A549 (cell line): Measurements from ENCODE around the gene PPP1R8. TPM values are rescaled to one million over a fixed set of nuclear protein-coding genes. Genes with fewer than 3 reads are reported as not detected.

Experiments
- ATAC-seq, 2 experiments: fragments of 200-7000 bp in 1 of 2; fragments of >200 bp in 1 of 2; cut with Nextera tagmentation in 1 of 2; cut with Tn5 transposase in 1 of 2; 3 replicates each; pipeline versions ENCODE4 v1.8.0 to v1.9.1; 2018 to 2020; ENCODE audit warnings: mild to moderate bottlenecking in 1 of 2, moderate library complexity in 1 of 2
- CTCF ChIA-PET: fragments of 300-600 bp; sonication (Branson Sonifier 250); formaldehyde crosslinking; extraction: SDS; loops from one replicate; lab custom pipeline; 2021; ENCODE audit warnings: antibody characterized with exemption, inconsistent platforms; lab: Yijun Ruan, JAX
- POLR2A ChIA-PET: fragments of 350-600 bp; formaldehyde crosslinking; extraction: SDS; loops from one replicate; lab custom pipeline; 2021; ENCODE audit warnings: antibody characterized with exemption, inconsistent platforms; lab: Yijun Ruan, JAX
- DNase-seq, 2 experiments: peaks; one replicate each; pipeline versions ENCODE4 v3.0.0 to v3.0.0-alpha.2; 2011 to 2016; ENCODE audit warnings: low read depth in 1 of 2, low spot score in 1 of 2
- FAIRE-seq: peaks from 2 replicates; lab custom pipeline; 2011; peaks lifted over from hg19 to GRCh38; lab: Jason Lieb, UNC
- H3K27ac ChIP-seq, 2 experiments: fragments of >200 bp; sonication (Bioruptor Twin); formaldehyde crosslinking; 3 replicates each; pipeline ENCODE4 v1.5.1; 2016 to 2017
- H3K4me1 ChIP-seq: fragments of >200 bp; sonication (Bioruptor Twin); formaldehyde crosslinking; 3 replicates; pipeline ENCODE4 v1.6.1; 2016
- H3K4me2 ChIP-seq: fragments of >200 bp; sonication (Bioruptor Twin); formaldehyde crosslinking; 3 replicates; pipeline ENCODE4 v1.6.1; 2016
- H3K4me3 ChIP-seq: fragments of >200 bp; sonication (Bioruptor Twin); formaldehyde crosslinking; 3 replicates; pipeline ENCODE4 v1.5.1; 2016
- H3K9me3 ChIP-seq: fragments of >200 bp; sonication (Bioruptor Twin); formaldehyde crosslinking; 3 replicates; pipeline ENCODE4 v1.6.1; 2016
- CBX8 ChIP-seq: fragments of 200-600 bp; sonication (generic); IDR thresholded peaks from 2 replicates; pipeline ENCODE4 v1.6.1; 2016
- CHD2 ChIP-seq: fragments of 150-350 bp; IDR thresholded peaks from 2 replicates; pipeline ENCODE4 v1.6.1; 2014; ENCODE audit warnings: low read length; ENCODE audit not compliant: partially characterized antibody
- EHF ChIP-seq: fragments of 250-450 bp; sonication (Bioruptor Pico); IDR thresholded peaks from 2 replicates; pipeline ENCODE4 v1.5.0; 2020; ENCODE audit warnings: mild to moderate bottlenecking
- FOXS1 ChIP-seq: fragments of 250-450 bp; sonication (Bioruptor Pico); IDR thresholded peaks from 2 replicates; pipeline ENCODE4 v1.5.0; 2020; ENCODE audit warnings: mild to moderate bottlenecking, moderate library complexity
- GATA3 ChIP-seq: IDR thresholded peaks from 2 replicates; pipeline ENCODE4 v1.6.1; 2012; ENCODE audit warnings: borderline replicate concordance
- HOXB5 ChIP-seq: fragments of 250-450 bp; sonication (Bioruptor Pico); IDR thresholded peaks from 2 replicates; pipeline ENCODE4 v1.5.0; 2020; ENCODE audit warnings: mild to moderate bottlenecking, moderate library complexity
- KDM1A ChIP-seq: fragments of 200-600 bp; sonication (generic); IDR thresholded peaks from 2 replicates; pipeline ENCODE4 v1.6.1; 2016; ENCODE audit warnings: low read depth, mild to moderate bottlenecking
- RARB ChIP-seq: fragments of 250-450 bp; sonication (Bioruptor Pico); IDR thresholded peaks from 2 replicates; pipeline ENCODE4 v1.8.0; 2021; ENCODE audit warnings: mild to moderate bottlenecking, moderate library complexity
- SMC3 ChIP-seq: fragments of >200 bp; sonication (Bioruptor Twin); formaldehyde crosslinking; IDR thresholded peaks from 3 replicates; pipeline ENCODE4 v1.6.1; 2018; ENCODE audit warnings: inconsistent platforms
- SREBF2 ChIP-seq: fragments of 450-650 bp; IDR thresholded peaks from 2 replicates; pipeline ENCODE4 v1.6.1; 2014; ENCODE audit warnings: mild to moderate bottlenecking, moderate library complexity
- TFCP2L1 ChIP-seq: fragments of 250-450 bp; sonication (Bioruptor Pico); IDR thresholded peaks from 2 replicates; pipeline ENCODE4 v1.5.0; 2021; ENCODE audit warnings: mild to moderate bottlenecking
- ZFP36 ChIP-seq: fragments of 450-650 bp; IDR thresholded peaks from 2 replicates; pipeline ENCODE4 v1.6.1; 2014; ENCODE audit warnings: borderline replicate concordance; ENCODE audit not compliant: partially characterized antibody
- WGBS: methylation state at CpG from one replicate; pipeline ENCODE4 v1.1.6; 2017; ENCODE audit errors: missing lambda C conversion rate; 5-methylcytosine and 5-hydroxymethylcytosine counted together
- polyA plus RNA-seq, 4 experiments: library from polyadenylated mRNA; depleted of rRNA in 3 of 4; stranded (reverse); fragments of >200 nt; fragmentation: RNase III in 1 of 4; extraction: RNeasy Plus Mini Kit Qiagen cat#74134 plus additional on column Dnase treatment in 1 of 4; gene quantifications; 2 replicates in 3 of 4; 3 replicates in 1 of 4; pipeline ENCODE4 v1.2.3, GENCODE V29; 2011 to 2017
- TF ChIP-seq, protein P1 (sequence below): IDR thresholded peaks from 2 replicates; pipeline ENCODE4 v1.6.1; 2012; ENCODE audit warnings: low read depth, borderline replicate concordance
- TF ChIP-seq, protein P2 (sequence below): fragments of 200-600 bp; sonication (generic); IDR thresholded peaks from 2 replicates; pipeline ENCODE4 v1.6.1; 2016; ENCODE audit warnings: antibody characterized with exemption, mild to moderate bottlenecking, moderate library complexity
- TF ChIP-seq, protein P3 (sequence below): fragments of 250-450 bp; sonication (Bioruptor Pico); IDR thresholded peaks from 2 replicates; pipeline ENCODE4 v1.5.0; 2020; ENCODE audit warnings: low read depth, mild to moderate bottlenecking, moderate library complexity
- TF ChIP-seq, protein P4 (sequence below): fragments of 150-350 bp; IDR thresholded peaks from 2 replicates; pipeline ENCODE4 v1.6.1; 2014; ENCODE audit warnings: low read depth, mild to moderate bottlenecking, low read length
- TF ChIP-seq, protein P5 (sequence below): IDR thresholded peaks from 2 replicates; pipeline ENCODE4 v1.6.1; 2012

Gene PPP1R8
- polyA plus RNA-seq, 2 of the 4 experiments (the other 2 are of a cell fraction): 34.0 to 42.0 TPM

DNA sequence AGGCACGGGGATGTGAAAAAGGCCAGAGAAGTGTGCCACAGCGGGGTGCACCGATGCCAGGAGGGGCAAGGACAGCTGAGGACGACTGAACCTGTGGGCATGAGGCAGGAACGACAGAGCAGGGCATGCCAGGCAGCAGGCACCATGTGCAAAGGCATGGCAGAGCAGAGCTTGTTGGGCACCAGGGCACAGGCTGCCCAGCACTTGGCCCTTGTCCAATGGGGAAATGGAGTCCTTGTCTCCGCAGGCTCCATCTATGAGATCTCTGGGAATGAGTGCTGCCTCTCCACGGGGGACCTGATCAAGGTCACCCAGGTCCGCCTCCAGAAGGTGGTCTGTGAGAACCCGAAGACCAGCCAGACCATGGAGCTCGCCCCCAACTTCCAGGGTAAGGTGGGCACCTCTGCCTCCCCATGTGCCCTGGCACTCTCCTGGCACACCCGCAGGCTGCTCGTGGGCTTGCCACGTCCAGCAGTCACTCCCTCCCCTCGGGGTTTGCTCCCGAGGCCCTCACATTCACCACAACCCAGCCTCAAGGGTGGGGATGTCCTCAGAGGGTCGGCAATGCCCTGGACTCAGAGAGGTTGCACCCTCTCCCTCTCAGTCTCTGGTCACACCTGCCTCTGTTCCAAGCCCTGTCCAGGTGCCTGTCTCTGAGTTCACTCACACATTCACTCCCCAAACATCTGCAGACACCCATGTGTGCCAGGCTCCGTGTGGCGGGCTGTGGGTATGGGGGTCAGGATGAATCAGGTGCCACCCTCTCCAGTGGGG lies 45.9 kb downstream of the PPP1R8 start:
- FAIRE-seq (no peak), ATAC-seq (no peak), DNase-seq (no peak)
- no peak overlapping the region for H3K27ac ChIP-seq
- no peak overlapping the region for H3K4me2 ChIP-seq
- CTCF ChIA-PET: interaction anchor here (1.0 kb wide), 1 partner anchor 19 kb away, joined by 3 read pairs; no protein-coding TSS in a partner anchor
- H3K4me1 ChIP-seq: peaks cover 11% of the 10 kb centered on the region; the same call in 1 of the 3 replicates
- POLR2A ChIA-PET: no interaction called here
- 64% methylated on average over 7 of the region's 18 CpGs for WGBS
- TF ChIP-seq SMC3 (no peak), TFCP2L1 (CRISPR knock-in tag) (no peak), EHF (no peak), ZFP36 (no peak), RARB (CRISPR knock-in tag) (no peak), SREBF2 (no peak), HOXB5 (CRISPR knock-in tag) (no peak), CHD2 (no peak), GATA3 (no peak), CBX8 (no peak), KDM1A (no peak), FOXS1 (CRISPR knock-in tag) (no peak)
- TF ChIP-seq, protein P1, sequence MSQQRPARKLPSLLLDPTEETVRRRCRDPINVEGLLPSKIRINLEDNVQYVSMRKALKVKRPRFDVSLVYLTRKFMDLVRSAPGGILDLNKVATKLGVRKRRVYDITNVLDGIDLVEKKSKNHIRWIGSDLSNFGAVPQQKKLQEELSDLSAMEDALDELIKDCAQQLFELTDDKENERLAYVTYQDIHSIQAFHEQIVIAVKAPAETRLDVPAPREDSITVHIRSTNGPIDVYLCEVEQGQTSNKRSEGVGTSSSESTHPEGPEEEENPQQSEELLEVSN: no peak
- TF ChIP-seq, protein P2, sequence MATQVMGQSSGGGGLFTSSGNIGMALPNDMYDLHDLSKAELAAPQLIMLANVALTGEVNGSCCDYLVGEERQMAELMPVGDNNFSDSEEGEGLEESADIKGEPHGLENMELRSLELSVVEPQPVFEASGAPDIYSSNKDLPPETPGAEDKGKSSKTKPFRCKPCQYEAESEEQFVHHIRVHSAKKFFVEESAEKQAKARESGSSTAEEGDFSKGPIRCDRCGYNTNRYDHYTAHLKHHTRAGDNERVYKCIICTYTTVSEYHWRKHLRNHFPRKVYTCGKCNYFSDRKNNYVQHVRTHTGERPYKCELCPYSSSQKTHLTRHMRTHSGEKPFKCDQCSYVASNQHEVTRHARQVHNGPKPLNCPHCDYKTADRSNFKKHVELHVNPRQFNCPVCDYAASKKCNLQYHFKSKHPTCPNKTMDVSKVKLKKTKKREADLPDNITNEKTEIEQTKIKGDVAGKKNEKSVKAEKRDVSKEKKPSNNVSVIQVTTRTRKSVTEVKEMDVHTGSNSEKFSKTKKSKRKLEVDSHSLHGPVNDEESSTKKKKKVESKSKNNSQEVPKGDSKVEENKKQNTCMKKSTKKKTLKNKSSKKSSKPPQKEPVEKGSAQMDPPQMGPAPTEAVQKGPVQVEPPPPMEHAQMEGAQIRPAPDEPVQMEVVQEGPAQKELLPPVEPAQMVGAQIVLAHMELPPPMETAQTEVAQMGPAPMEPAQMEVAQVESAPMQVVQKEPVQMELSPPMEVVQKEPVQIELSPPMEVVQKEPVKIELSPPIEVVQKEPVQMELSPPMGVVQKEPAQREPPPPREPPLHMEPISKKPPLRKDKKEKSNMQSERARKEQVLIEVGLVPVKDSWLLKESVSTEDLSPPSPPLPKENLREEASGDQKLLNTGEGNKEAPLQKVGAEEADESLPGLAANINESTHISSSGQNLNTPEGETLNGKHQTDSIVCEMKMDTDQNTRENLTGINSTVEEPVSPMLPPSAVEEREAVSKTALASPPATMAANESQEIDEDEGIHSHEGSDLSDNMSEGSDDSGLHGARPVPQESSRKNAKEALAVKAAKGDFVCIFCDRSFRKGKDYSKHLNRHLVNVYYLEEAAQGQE: no peak
- TF ChIP-seq, protein P3, sequence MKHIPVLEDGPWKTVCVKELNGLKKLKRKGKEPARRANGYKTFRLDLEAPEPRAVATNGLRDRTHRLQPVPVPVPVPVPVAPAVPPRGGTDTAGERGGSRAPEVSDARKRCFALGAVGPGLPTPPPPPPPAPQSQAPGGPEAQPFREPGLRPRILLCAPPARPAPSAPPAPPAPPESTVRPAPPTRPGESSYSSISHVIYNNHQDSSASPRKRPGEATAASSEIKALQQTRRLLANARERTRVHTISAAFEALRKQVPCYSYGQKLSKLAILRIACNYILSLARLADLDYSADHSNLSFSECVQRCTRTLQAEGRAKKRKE (CRISPR knock-in tag): no peak
- TF ChIP-seq, protein P4, sequence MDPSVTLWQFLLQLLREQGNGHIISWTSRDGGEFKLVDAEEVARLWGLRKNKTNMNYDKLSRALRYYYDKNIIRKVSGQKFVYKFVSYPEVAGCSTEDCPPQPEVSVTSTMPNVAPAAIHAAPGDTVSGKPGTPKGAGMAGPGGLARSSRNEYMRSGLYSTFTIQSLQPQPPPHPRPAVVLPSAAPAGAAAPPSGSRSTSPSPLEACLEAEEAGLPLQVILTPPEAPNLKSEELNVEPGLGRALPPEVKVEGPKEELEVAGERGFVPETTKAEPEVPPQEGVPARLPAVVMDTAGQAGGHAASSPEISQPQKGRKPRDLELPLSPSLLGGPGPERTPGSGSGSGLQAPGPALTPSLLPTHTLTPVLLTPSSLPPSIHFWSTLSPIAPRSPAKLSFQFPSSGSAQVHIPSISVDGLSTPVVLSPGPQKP: no peak
- TF ChIP-seq, protein P5, sequence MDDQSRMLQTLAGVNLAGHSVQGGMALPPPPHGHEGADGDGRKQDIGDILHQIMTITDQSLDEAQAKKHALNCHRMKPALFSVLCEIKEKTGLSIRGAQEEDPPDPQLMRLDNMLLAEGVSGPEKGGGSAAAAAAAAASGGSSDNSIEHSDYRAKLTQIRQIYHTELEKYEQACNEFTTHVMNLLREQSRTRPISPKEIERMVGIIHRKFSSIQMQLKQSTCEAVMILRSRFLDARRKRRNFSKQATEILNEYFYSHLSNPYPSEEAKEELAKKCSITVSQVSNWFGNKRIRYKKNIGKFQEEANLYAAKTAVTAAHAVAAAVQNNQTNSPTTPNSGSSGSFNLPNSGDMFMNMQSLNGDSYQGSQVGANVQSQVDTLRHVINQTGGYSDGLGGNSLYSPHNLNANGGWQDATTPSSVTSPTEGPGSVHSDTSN: no peak
- H3K4me3 ChIP-seq: no peak overlapping the region
- H3K9me3 ChIP-seq: no peaks in the 10 kb centered on the region

DNA sequence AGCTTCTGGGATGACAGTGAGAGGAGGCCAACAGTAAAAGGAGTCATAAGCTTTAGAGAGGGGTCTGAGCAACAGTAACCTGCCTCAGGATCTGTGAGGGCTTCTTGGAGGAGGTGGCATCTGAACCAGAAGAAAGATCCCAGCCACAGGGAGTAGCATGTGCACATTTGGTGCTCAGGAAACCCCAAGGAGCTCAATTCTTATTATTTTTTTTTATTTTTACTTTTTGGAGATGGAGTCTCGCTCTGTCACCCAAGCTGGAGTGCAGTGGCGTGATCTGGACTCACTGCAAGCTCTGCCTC lies 46.5 kb downstream of the PPP1R8 start:
- Histone ChIP-seq H3K4me1 (peaks cover 11% of the 10 kb centered on the region; the same call in 1 of the 3 replicates), H3K27ac (no peak overlapping the region)
- WGBS: 95% methylated on average over 2 of the region's 2 CpGs
- POLR2A ChIA-PET: no interaction called here
- peak; percentile 32 for TF ChIP-seq ZFP36
- TF ChIP-seq CBX8: no peak
- TF ChIP-seq, all 56 proteins: peak for 1
- Histone ChIP-seq H3K9me3 (no peaks in the 10 kb centered on the region), H3K4me3 (no peak overlapping the region), H3K4me2 (no peak overlapping the region)
- CTCF ChIA-PET: interaction anchor here (1.0 kb wide), 1 partner anchor 19 kb away, joined by 3 read pairs; no protein-coding TSS in a partner anchor
- no peak for ATAC-seq
- DNase-seq: no peak
- FAIRE-seq: no peak
